GM12891 (cell line): ENCODE results near the gene ACTN3. TPM values are rescaled to one million over a fixed set of nuclear protein-coding genes. Genes with fewer than 3 reads are reported as not detected.

ENCODE experiments used
- DNase-seq: peaks from one replicate; pipeline ENCODE4 v3.0.0; 2011; ENCODE audit warnings: low spot score; ENCODE audit not compliant: insufficient read length
- FAIRE-seq: peaks from 2 replicates; lab custom pipeline; 2011; peaks lifted over from hg19 to GRCh38; lab: Jason Lieb, UNC
- PAX5 ChIP-seq: IDR thresholded peaks from 2 replicates; pipeline ENCODE4 v1.6.1; 2011; ENCODE audit warnings: low read length, moderate library complexity, mild to moderate bottlenecking; ENCODE audit not compliant: insufficient read depth, severe bottlenecking
- POLR2A ChIP-seq: IDR thresholded peaks from 2 replicates; pipeline ENCODE4 v1.6.1; 2011; ENCODE audit warnings: low read depth, low read length, control low read depth
- POLR2AphosphoS5 ChIP-seq: IDR thresholded peaks from 2 replicates; pipeline ENCODE4 v1.6.1; 2011; ENCODE audit warnings: low read depth, low read length, control low read depth
- POU2F2 ChIP-seq: IDR thresholded peaks from 2 replicates; pipeline ENCODE4 v1.6.1; 2011; ENCODE audit warnings: low read depth, mild to moderate bottlenecking, control low read depth, low read length, moderate library complexity
- SPI1 ChIP-seq: IDR thresholded peaks from 2 replicates; pipeline ENCODE4 v1.6.1; 2011; ENCODE audit warnings: low read depth, low read length, control low read depth
- TAF1 ChIP-seq: IDR thresholded peaks from 2 replicates; pipeline ENCODE4 v1.6.1; 2011; ENCODE audit warnings: low read depth, low read length, control low read depth
- polyA plus RNA-seq: library from polyadenylated mRNA; unstranded; fragments of >200 nt; gene quantifications from one replicate; pipeline ENCODE4 v1.2.1, GENCODE V29; 2012; ENCODE audit warnings: low read depth, missing spikeins, inconsistent platforms; ENCODE audit not compliant: missing spikeins

Gene ACTN3
- 0.14 TPM for polyA plus RNA-seq

DNA sequence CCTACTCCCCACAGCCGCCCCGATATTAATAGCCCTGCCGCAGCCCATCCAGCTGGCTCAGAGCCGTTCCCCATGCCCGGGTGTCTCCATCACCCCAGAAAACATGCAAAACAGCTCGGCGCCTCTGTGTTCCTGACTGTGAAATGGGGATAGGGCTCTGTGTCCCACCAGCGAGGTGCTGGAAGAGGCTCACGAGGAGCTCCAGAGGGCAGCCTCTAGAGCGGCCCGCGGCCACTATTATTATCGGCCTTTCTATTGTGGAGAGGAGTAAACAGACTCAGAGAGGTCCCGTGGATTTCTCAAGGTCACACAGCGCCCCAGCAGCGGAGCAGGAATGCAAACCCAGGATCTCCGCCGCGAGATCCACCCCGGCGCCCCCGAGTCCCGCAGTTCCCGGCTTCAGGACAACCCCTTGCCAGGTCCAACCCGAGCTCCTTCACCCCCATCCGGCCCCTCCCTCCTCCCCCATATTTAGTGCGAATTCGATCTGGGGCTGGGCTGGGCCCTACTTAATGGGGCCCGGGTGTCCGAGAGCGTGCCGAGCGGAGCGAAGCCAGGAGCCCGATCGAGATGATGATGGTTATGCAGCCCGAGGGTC, at the start of gene ACTN3:
Gene ACTN3, plus strand, starts transcription at position 536 of the 598 bp plus-strand sequence. Its CDS starts 35 bp downstream, at position 571.
- no peak for FAIRE-seq
- no peak for DNase-seq
- TF ChIP-seq SPI1 (no peak), POLR2A (no peak), POU2F2 (no peak), TAF1 (no peak), PAX5 (no peak), POLR2AphosphoS5 (no peak)

DNA sequence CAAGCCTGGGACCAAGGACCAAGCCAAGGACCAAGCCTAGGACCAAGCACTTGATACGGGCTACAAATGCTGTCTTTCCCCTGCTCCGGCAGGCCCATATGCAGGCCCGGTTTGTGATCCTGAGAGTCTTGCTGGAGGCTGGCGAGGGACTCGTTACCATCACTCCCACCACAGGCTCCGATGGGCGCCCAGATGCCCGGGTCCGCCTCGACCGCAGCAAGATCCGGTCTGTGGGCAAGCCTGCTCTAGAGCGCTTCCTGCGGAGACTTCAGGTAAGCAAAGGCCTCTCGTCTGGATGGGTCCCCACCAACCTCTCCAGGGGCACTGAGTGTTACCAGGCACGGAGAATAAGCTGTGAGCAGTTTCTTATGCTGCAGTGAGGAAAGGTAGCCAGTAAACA, 49.5 kb upstream of the ACTN3 start:
- no peak for TF ChIP-seq POLR2A
- FAIRE-seq (no peak), DNase-seq (no peak)

DNA sequence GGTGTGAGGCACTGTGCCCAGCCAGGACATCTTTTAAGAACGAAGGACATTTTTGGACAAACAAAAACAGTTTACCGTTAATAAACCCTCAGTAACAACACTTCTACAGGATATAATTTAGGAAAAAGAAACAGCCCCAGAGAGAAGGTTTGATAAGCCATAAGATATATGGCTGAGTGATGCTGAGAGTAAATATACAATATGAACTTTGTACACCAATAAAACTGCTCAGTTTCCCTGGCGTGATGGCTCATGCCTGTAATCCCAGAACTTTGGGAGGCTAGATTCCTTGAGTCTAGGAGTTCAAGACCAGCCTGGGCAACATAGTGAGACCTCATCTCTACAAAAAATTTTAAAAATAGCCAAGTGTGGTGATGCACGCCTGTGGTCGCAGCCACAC, 48.2 kb upstream of the ACTN3 start:
- no peak for FAIRE-seq
- TF ChIP-seq TAF1 (no peak), SPI1 (no peak), PAX5 (no peak), POLR2A (no peak), POU2F2 (no peak), POLR2AphosphoS5 (no peak)
- DNase-seq: no peak

- FAIRE-seq: no peak
- no peak for DNase-seq
- no peak for TF ChIP-seq POLR2A
- TF ChIP-seq SPI1: no peak
- TF ChIP-seq TAF1: no peak
- no peak for TF ChIP-seq POU2F2
- no peak for TF ChIP-seq POLR2AphosphoS5
- TF ChIP-seq PAX5: no peak
These were observed 41.4 kb upstream of the ACTN3 start for GRCh38 chr11:66505276-66505816.

- no peak for TF ChIP-seq POU2F2
- TF ChIP-seq PAX5: no peak
- TF ChIP-seq POLR2AphosphoS5: no peak
- no peak for TF ChIP-seq POLR2A
- no peak for TF ChIP-seq TAF1
- DNase-seq (no peak), FAIRE-seq (no peak)
These were observed 37.6 kb upstream of the ACTN3 start for GRCh38 chr11:66509131-66509561.

DNA sequence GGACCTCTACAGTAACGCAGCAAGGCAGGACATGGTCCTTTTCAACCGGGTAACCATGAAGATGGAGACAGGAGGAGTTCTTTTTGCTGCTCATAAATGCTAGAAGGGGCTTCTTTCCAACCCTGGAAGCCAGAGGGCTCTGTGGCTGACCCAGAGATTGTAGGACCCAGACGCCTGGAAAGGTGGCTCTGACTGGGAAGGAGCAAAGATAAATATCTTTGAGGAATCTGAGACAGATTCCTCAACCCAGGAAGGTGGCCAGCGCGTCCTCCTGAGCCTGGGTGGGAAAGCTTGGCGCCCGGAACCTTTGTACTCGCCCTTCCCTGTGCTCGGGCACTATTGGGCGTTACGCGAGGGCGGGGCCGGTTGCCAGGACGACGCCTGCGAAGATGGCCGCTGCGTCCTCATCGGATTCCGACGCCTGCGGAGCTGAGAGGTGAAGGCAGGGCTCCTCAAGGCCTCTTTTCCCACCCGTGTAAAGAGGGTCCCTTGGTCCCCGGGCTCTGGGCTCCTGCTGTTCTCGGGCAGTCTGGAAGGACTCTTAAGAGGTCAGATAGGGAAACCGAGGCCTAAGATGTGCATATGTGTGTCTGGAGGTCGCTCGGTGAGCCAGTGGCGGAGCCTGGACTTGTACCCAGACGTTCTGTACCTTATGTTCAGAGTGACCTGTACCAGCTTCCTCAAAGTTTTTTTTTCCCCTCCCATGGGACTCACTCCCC, 36.3 kb upstream of the ACTN3 start, which contains the start of gene BBS1:
Gene BBS1, plus strand, starts transcription at position 365 of the 719 bp plus-strand sequence. Its CDS starts 25 bp downstream, at position 390.
- peak; percentile 92 for FAIRE-seq
- peak; percentile 90 for DNase-seq
- TF ChIP-seq PAX5 (no peak), TAF1 (peak; percentile 94), POLR2A (peak; percentile 82), POLR2AphosphoS5 (peak; percentile 89), POU2F2 (peak; percentile 93), SPI1 (no peak)

- FAIRE-seq (no peak), DNase-seq (no peak)
- no peak for TF ChIP-seq POLR2AphosphoS5
These were observed 35.7 kb upstream of the ACTN3 start for GRCh38 chr11:66510990-66511339.

GRCh38 chr11:66523611-66524010, 23.1 kb upstream of the ACTN3 start:
- TF ChIP-seq SPI1 (no peak), POLR2AphosphoS5 (no peak), POU2F2 (no peak), TAF1 (no peak), POLR2A (no peak), PAX5 (no peak)
- FAIRE-seq: no peak
- no peak for DNase-seq

- no peak for FAIRE-seq
- DNase-seq: no peak
- TF ChIP-seq SPI1 (no peak), POLR2AphosphoS5 (no peak), TAF1 (no peak), PAX5 (no peak)
These were observed 22.2 kb upstream of the ACTN3 start for GRCh38 chr11:66524304-66525040.

- DNase-seq (no peak), FAIRE-seq (no peak)
- TF ChIP-seq POLR2AphosphoS5 (no peak), TAF1 (no peak), SPI1 (no peak), POU2F2 (no peak), PAX5 (no peak), POLR2A (no peak)
These were observed 17.6 kb upstream of the ACTN3 start for GRCh38 chr11:66529069-66529468.
